NCI-H460 (cell line): ENCODE data around the gene CDO1. TPM values are rescaled to one million over a fixed set of nuclear protein-coding genes. Genes with fewer than 3 reads are reported as not detected.
A peak's percentile ranks its signal among the peaks of the same experiment; 100 is the strongest.

Experiments used
- DNase-seq: peaks from one replicate; pipeline ENCODE4 v3.0.0-alpha.2; 2016; ENCODE audit warnings: low read depth; ENCODE audit errors: extremely low read depth
- polyA plus RNA-seq: library from polyadenylated mRNA; depleted of rRNA; stranded (reverse); fragments of >200 nt; gene quantifications from 2 replicates; pipeline ENCODE4 v1.2.3, GENCODE V29; 2014; cell fraction: nucleus; rRNA removed
- total RNA-seq: library from RNA; depleted of rRNA; stranded (reverse); fragments of >200 nt; shearing (Covaris generic); gene quantifications from 2 replicates; pipeline ENCODE4 v1.2.3, GENCODE V29; 2014; rRNA removed

Gene CDO1
- 0.12 TPM in 1 of 2 replicates, not detected in the other for total RNA-seq
- polyA plus RNA-seq: not detected in 2 replicates

- DNase-seq: no peak
Measured at GRCh38 chr5:115816226-115817081, at the start of gene CDO1. Gene CDO1, minus strand, starts transcription at chr5:115816659. Its CDS starts 262 bp downstream, at chr5:115816397.

GRCh38 chr5:115859378-115859777 lies 42.9 kb upstream of the CDO1 start:
- no peak for DNase-seq

- DNase-seq: no peak
Measured at GRCh38 chr5:115858396-115858795, 41.9 kb upstream of the CDO1 start.

GRCh38 chr5:115857626-115858349 lies 41.3 kb upstream of the CDO1 start:
- peak; percentile 22 for DNase-seq

- no peak for DNase-seq
Measured at GRCh38 chr5:115857057-115857479, 40.6 kb upstream of the CDO1 start.

- DNase-seq: no peak
Measured at GRCh38 chr5:115855959-115856358, 39.5 kb upstream of the CDO1 start.

GRCh38 chr5:115854139-115854538 lies 37.7 kb upstream of the CDO1 start:
- DNase-seq: no peak

GRCh38 chr5:115850744-115851416 lies 34.4 kb upstream of the CDO1 start:
- no peak for DNase-seq

- DNase-seq: no peak
Measured at GRCh38 chr5:115849258-115849798, 32.9 kb upstream of the CDO1 start.

- no peak for DNase-seq
Measured at GRCh38 chr5:115847290-115847689, 30.8 kb upstream of the CDO1 start.

GRCh38 chr5:115844321-115844817 lies 27.9 kb upstream of the CDO1 start:
- no peak for DNase-seq

- DNase-seq: no peak
Measured at GRCh38 chr5:115843444-115844130, 27.1 kb upstream of the CDO1 start.

GRCh38 chr5:115842952-115843351 lies 26.5 kb upstream of the CDO1 start:
- no peak for DNase-seq

- peak; percentile 52 for DNase-seq
Measured at GRCh38 chr5:115842089-115842935, 25.9 kb upstream of the CDO1 start.

GRCh38 chr5:115841382-115842088 lies 25.1 kb upstream of the CDO1 start, which contains the start of the genes AP3S1 and ATG12:
Gene AP3S1, plus strand, starts transcription at chr5:115841935. Its CDS starts 103 bp downstream, at chr5:115842038.
Gene ATG12, minus strand, starts transcription at chr5:115841565. Its CDS starts 13 bp downstream, at chr5:115841552.
- peak; percentile 91 for DNase-seq

- DNase-seq: no peak
Measured at GRCh38 chr5:115840873-115841272, 24.4 kb upstream of the CDO1 start.

- DNase-seq: peak; percentile 51
Measured at GRCh38 chr5:115838885-115839518, 22.5 kb upstream of the CDO1 start.

- DNase-seq: no peak
Measured at GRCh38 chr5:115835481-115835880, 19.0 kb upstream of the CDO1 start.
